ENCODE measurements around the gene KBTBD8. TPM values are rescaled to one million over a fixed set of nuclear protein-coding genes. Genes with fewer than 3 reads are reported as not detected.

The KBTBD8 gene
- total RNA-seq, 1 donor from 2014 or later = 10.7 TPM

GRCh38 chr3:66996696-66997095 is 1.4 kb upstream of the KBTBD8 start:
- intact Hi-C loops (cut with micrococcal nuclease) = loop anchor here (10.0 kb wide), 1 partner anchor 368 kb away; no protein-coding TSS in a partner anchor

DNA sequence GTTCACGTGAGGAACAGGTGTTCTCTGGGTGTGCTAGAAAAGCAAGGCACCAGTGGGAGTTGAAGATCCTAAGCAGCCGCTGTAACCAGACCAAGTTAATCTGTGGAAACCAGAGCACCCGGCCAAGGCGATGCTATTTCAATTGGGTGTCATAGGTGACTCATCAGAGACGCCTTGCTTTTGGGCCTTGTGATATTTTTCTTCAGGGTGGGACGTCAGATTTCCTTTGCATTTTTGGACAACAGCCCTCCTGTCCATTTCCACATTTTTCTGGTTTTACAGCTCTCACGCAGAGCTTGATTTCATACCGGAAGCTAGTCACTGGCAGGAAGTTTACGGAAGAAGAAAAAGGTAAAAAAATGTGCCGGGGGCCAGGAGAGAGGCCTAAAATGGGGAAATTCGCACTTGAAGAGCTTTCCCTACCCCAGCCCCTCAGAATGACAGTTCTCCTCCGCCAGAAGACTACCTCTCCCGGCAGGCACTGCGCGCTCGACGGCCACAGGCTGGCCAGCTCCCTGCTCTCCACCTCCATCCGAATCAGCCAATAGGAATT is 471 bp upstream of the KBTBD8 start:
- intact Hi-C loops (cut with micrococcal nuclease) = loop anchor here (1.0 to 10.0 kb wide), 6 partner anchors 25 to 777 kb away; partner anchors contain the start of gene LRIG1

- intact Hi-C loops (cut with micrococcal nuclease) = loop anchor here (1.0 to 10.0 kb wide), 6 partner anchors 27 to 779 kb away; partner anchors contain the start of gene LRIG1
These were observed 763 bp downstream of the KBTBD8 start for GRCh38 chr3:66998904-66999235.

- intact Hi-C loops (cut with micrococcal nuclease) = no loop called here
These were observed 1.9 kb downstream of the KBTBD8 start for GRCh38 chr3:67000009-67000408.

DNA sequence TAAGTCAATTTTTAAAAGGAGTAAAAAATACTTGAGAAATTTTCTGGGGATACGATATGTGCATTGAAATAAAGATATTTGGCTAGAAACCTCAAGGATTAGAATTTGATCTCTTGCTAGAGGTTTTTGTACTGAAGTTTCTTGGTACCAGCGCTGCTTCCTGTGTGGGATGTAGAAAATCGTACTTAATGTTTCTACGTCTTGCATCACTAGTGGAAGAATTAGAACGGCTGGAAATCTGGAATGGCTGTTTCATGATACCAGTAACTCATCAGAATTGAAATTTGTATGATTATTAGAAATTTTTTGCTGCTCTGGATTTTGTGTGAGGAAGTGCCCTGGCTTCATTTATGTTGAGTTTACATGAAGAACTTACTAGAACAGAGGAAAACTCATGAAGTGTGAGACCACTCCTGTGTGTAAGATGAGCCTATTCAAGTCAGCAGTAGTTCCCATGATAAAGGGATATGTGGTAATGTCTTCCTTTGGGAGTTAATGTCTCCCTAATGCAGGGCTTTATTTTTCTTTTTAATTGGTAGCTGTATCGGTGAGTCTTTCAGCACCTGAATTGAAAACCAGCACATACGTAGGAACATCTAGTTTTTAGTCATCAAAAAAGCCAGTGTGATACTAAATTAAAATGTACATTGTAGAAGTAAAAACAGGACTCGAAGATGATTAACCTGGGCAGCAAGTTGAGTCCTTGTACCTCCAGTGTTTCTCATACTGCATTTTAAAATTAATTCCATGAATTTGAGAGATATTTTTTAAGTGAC is 3.2 kb downstream of the KBTBD8 start:
- intact Hi-C loops (cut with micrococcal nuclease) = no loop called here

DNA sequence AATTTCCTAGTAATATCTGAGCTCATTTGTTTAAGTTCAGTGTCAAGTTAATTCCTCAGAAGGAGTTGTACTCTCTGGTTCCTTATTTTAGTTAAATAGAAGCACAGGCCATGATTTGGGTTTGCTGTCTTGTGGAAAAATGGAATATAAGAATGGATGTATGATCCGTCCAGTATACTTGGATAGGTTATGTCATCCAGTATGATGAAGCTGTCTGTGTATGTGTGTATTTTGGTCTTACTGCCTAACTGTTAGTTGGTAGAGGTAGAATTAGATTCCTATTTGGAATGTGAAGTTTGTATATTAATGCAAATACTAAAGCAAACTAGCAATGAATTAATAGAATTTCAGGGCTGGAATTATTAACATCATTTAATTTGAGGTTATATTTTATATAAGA is 7.9 kb downstream of the KBTBD8 start:
- intact Hi-C loops (cut with micrococcal nuclease) = no loop called here

DNA sequence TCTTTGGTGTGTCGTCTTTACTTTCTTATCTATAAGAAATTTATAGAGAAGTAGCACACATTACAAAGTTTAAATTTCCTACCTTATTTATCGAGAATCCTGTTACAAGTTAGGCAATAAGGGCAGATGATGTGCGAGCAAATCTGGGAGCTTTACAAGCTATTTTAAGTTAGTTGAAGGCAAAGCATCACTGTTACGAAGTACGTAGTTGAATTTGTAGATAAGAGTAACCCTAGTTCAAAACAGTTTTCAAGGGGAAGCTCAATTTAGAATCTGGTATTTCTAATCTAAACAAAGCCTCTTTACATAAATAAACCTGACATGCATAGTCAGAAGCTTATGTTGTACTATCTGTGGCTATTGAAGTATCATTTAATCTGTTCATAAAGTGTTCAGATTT is 8.4 kb downstream of the KBTBD8 start:
- intact Hi-C loops (cut with micrococcal nuclease) = no loop called here

DNA sequence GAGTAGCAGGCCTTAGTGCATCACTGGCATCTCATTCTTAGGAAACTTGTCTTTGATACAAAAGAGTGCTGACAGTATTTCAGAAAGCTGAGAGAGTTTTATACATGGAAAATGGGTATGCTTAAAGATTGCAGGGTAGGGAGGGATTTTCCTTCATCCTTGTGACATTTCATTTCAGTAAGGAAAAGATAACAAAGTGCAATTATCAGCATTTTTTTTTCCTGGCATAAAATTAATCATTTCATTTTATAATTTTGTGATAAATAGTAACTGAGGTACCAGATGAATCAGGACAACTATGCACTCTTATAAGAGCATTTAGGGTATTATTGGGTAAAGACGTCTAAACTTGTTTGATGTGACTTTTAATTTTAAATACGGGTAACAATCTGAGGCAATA is 10.3 kb downstream of the KBTBD8 start:
- intact Hi-C loops (cut with micrococcal nuclease) = no loop called here

GRCh38 chr3:67009716-67010115 is 11.6 kb downstream of the KBTBD8 start:
- intact Hi-C loops (cut with micrococcal nuclease) = no loop called here

GRCh38 chr3:67011414-67012131 is 13.5 kb downstream of the KBTBD8 start:
- intact Hi-C loops (cut with micrococcal nuclease) = no loop called here

GRCh38 chr3:67012564-67012963 is 14.5 kb downstream of the KBTBD8 start:
- intact Hi-C loops (cut with micrococcal nuclease) = no loop called here

GRCh38 chr3:67015702-67016484 is 17.8 kb downstream of the KBTBD8 start:
- intact Hi-C loops (cut with micrococcal nuclease) = no loop called here

- intact Hi-C loops (cut with micrococcal nuclease) = no loop called here
These were observed 18.5 kb downstream of the KBTBD8 start for GRCh38 chr3:67016522-67017080.

- intact Hi-C loops (cut with micrococcal nuclease) = no loop called here
These were observed 19.1 kb downstream of the KBTBD8 start for GRCh38 chr3:67017211-67017610.

- intact Hi-C loops (cut with micrococcal nuclease) = no loop called here
These were observed 20.1 kb downstream of the KBTBD8 start for GRCh38 chr3:67018105-67018788.

- intact Hi-C loops (cut with micrococcal nuclease) = no loop called here
These were observed 20.9 kb downstream of the KBTBD8 start for GRCh38 chr3:67018789-67019526.

GRCh38 chr3:67028001-67028784 is 30.1 kb downstream of the KBTBD8 start:
- intact Hi-C loops (cut with micrococcal nuclease) = no loop called here

- intact Hi-C loops (cut with micrococcal nuclease) = no loop called here
These were observed 33.0 kb downstream of the KBTBD8 start for GRCh38 chr3:67030785-67031740.
